IPS DF 6.9 (cell line): ENCODE data around the gene HSD17B2.
"Not testable (repeated sequence)": the region's sequence is repeated elsewhere in the genome, so short reads cannot be mapped to it uniquely, and the experiment has no call there.

ENCODE experiments used
- DNase-seq: peaks from one replicate; pipeline ENCODE4 v3.0.0-alpha.2; 2013; ENCODE audit warnings: low read depth, low spot score
- H3K27ac ChIP-seq: one replicate; pipeline ENCODE4 v1.5.1; 2013; ENCODE audit warnings: low read length, control low read depth
- H3K27me3 ChIP-seq: 2 replicates; pipeline ENCODE4 v1.6.1; 2013; ENCODE audit warnings: mild to moderate bottlenecking, low read length; ENCODE audit not compliant: control insufficient read depth, insufficient read depth
- H3K36me3 ChIP-seq: 2 replicates; pipeline ENCODE4 v1.6.1; 2013; ENCODE audit warnings: low read length; ENCODE audit not compliant: control insufficient read depth, insufficient read depth
- H3K4me1 ChIP-seq: 2 replicates; pipeline ENCODE4 v1.6.1; 2013; ENCODE audit warnings: low read length; ENCODE audit not compliant: control insufficient read depth, insufficient read depth
- H3K4me3 ChIP-seq: 2 replicates; pipeline ENCODE4 v1.5.1; 2013; ENCODE audit warnings: mild to moderate bottlenecking, low read length
- H3K9me3 ChIP-seq: 2 replicates; pipeline ENCODE4 v1.6.1; 2013; ENCODE audit warnings: low read length, inconsistent platforms; ENCODE audit not compliant: control insufficient read depth, insufficient read depth
- WGBS: extraction: QIAGEN DNeasy Blood & Tissue Kit; methylation state at CpG from one replicate; pipeline ENCODE4 v1.1.7; 2013; ENCODE audit warnings: mixed read lengths, missing lambda C conversion rate; ENCODE audit not compliant: insufficient read length, insufficient coverage; 5-methylcytosine and 5-hydroxymethylcytosine counted together

Gene HSD17B2

DNA sequence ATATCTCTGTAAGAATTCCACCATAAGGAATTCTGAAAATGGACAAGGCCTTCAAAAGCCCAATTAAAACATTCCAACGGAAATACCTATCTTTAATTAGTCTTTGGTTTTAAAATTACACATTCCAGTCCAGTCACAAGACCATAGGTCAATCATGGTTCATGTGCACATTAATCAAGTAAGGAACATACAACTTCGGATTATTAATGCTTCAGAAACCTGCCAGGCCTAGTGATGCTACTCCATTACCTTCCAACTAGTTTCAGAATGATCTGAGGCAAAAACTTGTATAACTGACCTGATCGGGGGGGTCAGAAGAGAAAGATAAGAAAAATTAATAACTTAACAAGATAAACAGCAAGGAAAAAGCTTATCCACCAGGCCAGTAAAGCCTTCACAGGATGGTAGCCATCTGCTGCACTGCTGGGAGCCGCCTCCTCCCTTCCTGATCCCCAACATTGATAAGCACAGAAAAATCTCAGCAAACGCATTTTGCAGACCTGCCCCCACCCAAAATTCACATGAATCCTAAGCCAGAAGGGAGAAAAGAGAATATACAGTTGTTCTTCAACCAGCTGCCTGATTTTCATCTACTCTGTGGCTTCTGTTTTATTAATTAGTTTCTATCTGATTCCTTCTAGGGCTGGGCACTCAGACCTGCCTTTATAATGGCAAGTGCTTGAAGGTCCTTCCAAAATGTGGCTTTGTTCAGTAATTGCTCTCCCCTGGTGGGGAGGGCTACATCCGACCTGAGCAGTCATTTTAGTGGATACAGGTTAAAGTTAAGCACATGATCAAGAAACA is 29.8 kb upstream of the HSD17B2 start:
- Histone ChIP-seq H3K27me3 (no peaks in the 10 kb centered on the region), H3K4me3 (no peak overlapping the region), H3K9me3 (no peaks in the 10 kb centered on the region; the same call in 1 of the 2 replicates), H3K4me1 (no peaks in the 10 kb centered on the region), H3K36me3 (no peaks in the 10 kb centered on the region), H3K27ac (no peak overlapping the region)
- no peak for DNase-seq
- WGBS, result no CpG with 5 or more reads among the region's 6 CpGs

DNA sequence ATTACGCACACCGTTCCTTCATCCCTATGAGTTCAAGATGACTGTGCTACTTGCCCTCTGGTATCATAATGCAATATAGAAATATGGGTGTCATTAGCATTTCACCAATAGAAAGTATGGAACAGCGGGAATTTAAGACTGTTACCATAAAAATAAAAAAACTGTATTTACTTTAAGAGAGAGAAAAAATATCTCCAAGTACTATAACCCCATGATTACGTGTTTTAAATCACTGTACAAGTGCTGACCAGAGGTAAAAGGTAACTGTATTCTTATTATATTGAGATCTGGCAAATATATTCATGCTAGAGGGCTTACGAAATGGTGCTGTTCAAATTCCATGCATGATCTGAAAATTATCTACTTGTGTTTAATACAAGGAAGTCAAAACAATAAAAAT is 29.0 kb upstream of the HSD17B2 start:
- no CpG with 5 or more reads among the region's 5 CpGs for WGBS
- no peak for DNase-seq
- no peak overlapping the region for H3K4me3 ChIP-seq
- H3K27me3 ChIP-seq, result no peaks in the 10 kb centered on the region
- no peak overlapping the region for H3K27ac ChIP-seq
- H3K9me3 ChIP-seq, result no peaks in the 10 kb centered on the region; the same call in 1 of the 2 replicates
- H3K4me1 ChIP-seq, result no peaks in the 10 kb centered on the region
- H3K36me3 ChIP-seq, result no peaks in the 10 kb centered on the region

DNA sequence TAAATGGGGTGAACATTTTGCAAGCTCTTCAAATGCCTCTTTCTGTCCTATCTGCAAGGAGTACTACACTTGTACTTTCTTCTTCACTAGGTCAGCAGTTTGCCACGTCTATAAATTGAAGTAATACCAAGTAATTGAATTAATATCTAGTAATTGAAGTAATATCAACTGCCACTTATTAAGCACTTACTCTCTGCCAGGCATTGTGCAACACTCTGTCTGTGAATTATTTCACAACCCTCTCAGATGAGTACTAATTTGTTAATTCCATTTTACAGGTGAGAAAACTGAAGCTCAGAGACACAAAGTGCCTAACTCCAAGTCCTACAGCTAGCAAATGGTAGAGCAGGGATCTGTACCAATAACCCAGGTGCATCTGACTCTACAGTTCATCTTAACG is 27.9 kb upstream of the HSD17B2 start:
- no peaks in the 10 kb centered on the region; the same call in 1 of the 2 replicates for H3K9me3 ChIP-seq
- no peaks in the 10 kb centered on the region for H3K27me3 ChIP-seq
- no peak overlapping the region for H3K4me3 ChIP-seq
- H3K27ac ChIP-seq, result no peak overlapping the region
- no peaks in the 10 kb centered on the region for H3K4me1 ChIP-seq
- no peaks in the 10 kb centered on the region for H3K36me3 ChIP-seq
- WGBS, result no CpG with 5 or more reads among the region's 2 CpGs
- DNase-seq, result no peak

DNA sequence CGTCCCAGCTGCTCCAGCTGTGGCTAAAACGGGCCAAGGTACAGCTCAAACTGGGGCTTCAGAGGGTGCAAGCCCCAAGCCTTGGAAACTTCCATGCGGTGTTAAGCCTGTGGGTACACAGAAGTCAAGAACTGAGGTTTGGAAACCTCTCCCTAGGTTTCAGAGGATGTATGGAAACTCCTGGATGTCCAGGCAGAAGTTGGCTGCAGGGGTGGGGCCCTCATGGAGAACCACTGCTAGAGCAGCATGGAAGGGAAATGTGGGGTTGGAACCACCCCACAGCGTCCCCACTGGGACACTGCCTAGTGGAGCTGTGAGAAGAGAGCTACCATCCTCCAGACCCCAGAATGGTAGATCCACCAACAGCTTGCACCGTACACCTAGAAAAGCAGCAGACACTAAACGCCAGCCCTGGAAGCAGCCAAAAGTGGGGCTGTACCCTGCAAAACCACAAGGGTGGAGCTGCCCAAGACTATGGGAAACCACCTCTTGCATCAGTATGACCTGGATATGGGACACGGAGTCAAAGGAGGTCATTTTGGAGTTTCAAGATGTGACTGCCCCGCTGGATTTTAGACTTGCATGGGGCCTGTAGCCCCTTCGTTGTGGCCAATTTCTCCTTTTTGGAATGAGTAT is 26.0 kb upstream of the HSD17B2 start:
- Histone ChIP-seq H3K27me3 (no peaks in the 10 kb centered on the region), H3K4me3 (no peak overlapping the region)

DNA sequence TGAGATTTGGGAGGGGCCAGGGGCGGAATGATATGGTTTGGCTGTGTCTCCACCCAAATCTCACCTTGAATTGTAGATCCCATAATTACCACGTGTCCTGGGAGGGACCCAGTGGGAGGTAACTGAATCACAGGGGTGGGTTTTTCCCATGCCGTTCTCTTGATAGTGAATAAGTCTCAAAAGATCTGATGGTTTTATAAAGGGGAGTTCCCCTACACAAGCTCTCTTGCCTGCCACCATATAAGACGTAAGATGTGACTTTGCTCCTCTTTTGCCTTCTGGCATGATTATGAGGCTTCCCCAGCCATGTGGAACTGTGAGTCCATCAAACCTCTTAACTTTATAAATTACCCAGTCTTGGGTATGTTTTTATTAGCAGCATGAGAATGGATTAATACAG is 25.3 kb upstream of the HSD17B2 start:
- H3K9me3 ChIP-seq, H3K4me1 ChIP-seq, DNase-seq, H3K27ac ChIP-seq, H3K27me3 ChIP-seq, H3K4me3 ChIP-seq, H3K36me3 ChIP-seq: not testable (repeated sequence)
- no CpG with 5 or more reads among the region's 4 CpGs for WGBS

More for the DNA sequence above, 26.0 kb upstream of the HSD17B2 start:
- DNase-seq, result no peak
- H3K27ac ChIP-seq, result no peak overlapping the region
- H3K4me1 ChIP-seq, result no peaks in the 10 kb centered on the region
- H3K36me3 ChIP-seq, result no peaks in the 10 kb centered on the region
- no peaks in the 10 kb centered on the region; the same call in 1 of the 2 replicates for H3K9me3 ChIP-seq
- no CpG with 5 or more reads among the region's 9 CpGs for WGBS

DNA sequence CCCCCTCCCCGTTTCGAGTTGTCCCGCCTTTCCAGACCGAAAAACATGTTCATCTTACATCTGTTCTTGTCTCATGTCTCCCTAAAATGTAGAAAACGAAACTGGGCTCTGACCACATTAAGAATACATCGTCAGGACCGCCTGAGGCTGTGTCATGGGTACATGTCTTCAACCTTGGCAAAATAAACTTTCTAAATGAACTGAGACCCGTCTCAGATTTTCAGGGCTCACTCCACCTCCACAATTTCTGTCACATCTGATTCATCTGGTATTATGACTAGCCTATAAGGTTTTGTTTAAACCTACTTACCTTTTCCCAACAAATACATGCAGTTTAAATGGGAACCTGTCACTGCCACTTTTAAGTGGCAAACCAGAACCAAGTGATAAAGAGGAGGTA is 24.4 kb upstream of the HSD17B2 start:
- DNase-seq, result no peak
- WGBS, result no CpG with 5 or more reads among the region's 8 CpGs
- H3K4me3 ChIP-seq, result no peak overlapping the region

DNA sequence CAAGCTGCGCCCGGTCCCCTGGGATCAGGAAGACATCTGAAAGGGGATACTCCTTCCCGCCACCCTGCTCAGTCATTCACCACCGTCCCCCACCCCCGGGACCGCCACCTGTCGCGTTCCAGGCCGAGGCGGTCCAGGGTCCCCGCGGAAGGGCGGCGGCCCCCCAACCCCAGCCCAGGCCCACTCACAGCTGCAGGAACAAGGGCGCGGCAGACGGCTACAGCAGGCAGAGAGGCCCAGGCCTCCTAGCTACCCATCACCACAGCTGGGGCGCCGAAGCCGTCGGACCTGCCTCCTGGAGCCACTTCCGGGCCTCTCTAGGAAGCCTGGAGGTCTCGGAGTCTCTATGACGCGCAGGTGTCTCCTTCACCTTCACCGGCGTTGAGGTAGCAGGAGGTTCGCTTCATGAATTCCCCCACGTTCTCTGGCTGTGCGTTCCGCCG is 23.8 kb upstream of the HSD17B2 start, which contains the start of gene SDR42E1:
SDR42E1 (minus strand) TSS at position 272 of the 443 bp plus-strand sequence. CDS start 10,612 bp downstream, outside the sequence.
- H3K27me3 ChIP-seq, result no peaks in the 10 kb centered on the region
- H3K4me3 ChIP-seq, result no peak within 1 kb of the TSS
- no peak within 1 kb of the TSS for H3K27ac ChIP-seq
- no peaks in the 10 kb centered on the region; the same call in 1 of the 2 replicates for H3K9me3 ChIP-seq
- no CpG with 5 or more reads among the region's 32 CpGs for WGBS
- no peak for DNase-seq
- H3K36me3 ChIP-seq, result no peaks in the 10 kb centered on the region
- H3K4me1 ChIP-seq, result no peaks in the 10 kb centered on the region

More for the DNA sequence above, 24.4 kb upstream of the HSD17B2 start:
- H3K36me3 ChIP-seq, result no peaks in the 10 kb centered on the region
- H3K9me3 ChIP-seq, result no peaks in the 10 kb centered on the region; the same call in 1 of the 2 replicates
- H3K27me3 ChIP-seq, result no peaks in the 10 kb centered on the region
- no peak overlapping the region for H3K27ac ChIP-seq
- H3K4me1 ChIP-seq, result no peaks in the 10 kb centered on the region

DNA sequence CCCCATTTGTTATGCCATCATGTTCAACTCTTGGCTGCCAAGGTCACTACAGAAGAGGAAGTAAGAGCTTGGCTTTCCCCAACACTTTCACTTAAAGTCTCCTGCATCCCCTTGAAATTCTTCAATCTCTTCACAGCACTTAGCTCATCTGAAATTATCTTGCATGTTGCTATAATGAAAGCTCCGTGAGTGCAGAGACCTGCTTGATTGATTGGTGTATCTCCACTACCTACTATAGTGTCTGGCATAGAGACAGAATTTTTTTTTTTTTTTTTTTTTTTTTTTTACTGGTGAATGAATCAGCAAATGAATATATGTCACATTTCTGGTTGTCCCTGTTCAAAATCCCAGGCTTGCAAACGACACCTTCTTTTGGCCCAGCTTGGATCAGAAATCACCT is 21.9 kb upstream of the HSD17B2 start:
- Histone ChIP-seq H3K4me3 (no peak overlapping the region), H3K27me3 (no peaks in the 10 kb centered on the region), H3K36me3 (no peaks in the 10 kb centered on the region), H3K9me3 (no peaks in the 10 kb centered on the region; the same call in 1 of the 2 replicates), H3K4me1 (no peaks in the 10 kb centered on the region), H3K27ac (no peak overlapping the region)
- WGBS, result no CpG with 5 or more reads among the region's 2 CpGs
- DNase-seq, result no peak

DNA sequence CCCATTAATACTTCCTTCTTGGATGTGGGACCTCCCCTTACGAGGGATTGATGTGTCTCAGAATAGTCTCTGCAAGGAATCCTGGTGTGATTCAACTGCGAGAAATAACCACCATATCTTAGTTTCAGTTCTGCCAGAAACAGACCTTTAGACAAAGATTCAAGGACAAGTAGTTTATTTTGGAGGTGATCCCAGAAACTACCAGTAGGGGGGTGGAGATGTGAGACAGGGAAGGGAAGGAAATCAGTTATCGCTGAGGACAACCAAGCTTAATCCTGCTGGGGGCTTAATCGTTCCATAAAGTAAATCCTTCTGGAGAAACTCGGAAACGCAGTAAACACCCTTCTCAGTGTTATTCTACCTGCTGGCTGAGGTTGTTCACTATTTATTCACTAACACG is 18.8 kb upstream of the HSD17B2 start:
- H3K9me3 ChIP-seq, result no peaks in the 10 kb centered on the region
- H3K27me3 ChIP-seq, result no peaks in the 10 kb centered on the region
- no peak overlapping the region for H3K4me3 ChIP-seq
- WGBS, result no CpG with 5 or more reads among the region's 7 CpGs
- DNase-seq, result no peak
- H3K36me3 ChIP-seq, result no peaks in the 10 kb centered on the region
- H3K4me1 ChIP-seq, result no peaks in the 10 kb centered on the region
- no peak overlapping the region for H3K27ac ChIP-seq

DNA sequence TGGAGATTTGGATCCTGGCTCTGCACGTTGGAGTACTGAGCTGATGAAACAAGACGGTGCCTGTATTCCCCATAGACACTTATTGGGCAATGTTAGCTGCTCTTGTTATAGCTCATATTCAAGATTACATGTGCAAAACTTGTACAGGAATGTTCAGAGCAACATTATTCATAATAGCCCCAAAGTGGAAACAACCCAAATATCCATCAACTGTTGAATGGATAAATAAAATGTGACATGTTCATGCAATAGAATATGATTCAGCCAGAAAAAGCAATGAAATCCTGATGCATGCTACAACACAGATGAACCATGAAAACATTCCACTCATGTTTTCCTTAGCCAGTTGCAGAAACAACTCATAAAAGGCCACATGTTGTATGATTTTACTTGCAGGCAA is 18.1 kb upstream of the HSD17B2 start:
- Histone ChIP-seq H3K9me3 (no peaks in the 10 kb centered on the region), H3K4me3 (no peak overlapping the region), H3K4me1 (no peaks in the 10 kb centered on the region), H3K36me3 (no peaks in the 10 kb centered on the region), H3K27ac (no peak overlapping the region), H3K27me3 (no peaks in the 10 kb centered on the region)
- no peak for DNase-seq
- no CpG with 5 or more reads among the region's 2 CpGs for WGBS
